ENCODE measurements around the gene KLF5.

DNA sequence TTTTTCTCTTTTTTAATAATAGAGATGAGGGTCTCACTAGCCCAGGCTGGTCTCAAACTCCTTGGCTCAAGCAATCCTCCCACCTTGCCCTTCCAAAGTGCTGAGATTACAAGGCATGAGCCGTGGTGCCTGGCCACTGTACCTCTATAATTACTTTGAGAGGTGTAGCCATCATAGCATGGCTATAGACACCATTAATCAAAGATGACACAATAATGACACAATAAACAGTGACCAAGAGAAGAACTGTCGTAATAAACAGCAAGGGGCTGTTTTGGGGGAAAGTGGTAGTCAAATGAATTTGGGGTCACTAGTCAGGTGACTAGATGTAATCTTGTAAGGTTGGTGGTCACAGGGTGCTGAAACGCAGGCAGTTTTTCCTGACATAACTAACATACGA is 30.4 kb downstream of the KLF5 start:
- TF ChIP-seq POLR2A (IDR thresholded peaks at IDR 0.05) (no peak), EP300 (IDR thresholded peaks at IDR 0.05) (no peak)
- TF ChIP-seq, protein P1, sequence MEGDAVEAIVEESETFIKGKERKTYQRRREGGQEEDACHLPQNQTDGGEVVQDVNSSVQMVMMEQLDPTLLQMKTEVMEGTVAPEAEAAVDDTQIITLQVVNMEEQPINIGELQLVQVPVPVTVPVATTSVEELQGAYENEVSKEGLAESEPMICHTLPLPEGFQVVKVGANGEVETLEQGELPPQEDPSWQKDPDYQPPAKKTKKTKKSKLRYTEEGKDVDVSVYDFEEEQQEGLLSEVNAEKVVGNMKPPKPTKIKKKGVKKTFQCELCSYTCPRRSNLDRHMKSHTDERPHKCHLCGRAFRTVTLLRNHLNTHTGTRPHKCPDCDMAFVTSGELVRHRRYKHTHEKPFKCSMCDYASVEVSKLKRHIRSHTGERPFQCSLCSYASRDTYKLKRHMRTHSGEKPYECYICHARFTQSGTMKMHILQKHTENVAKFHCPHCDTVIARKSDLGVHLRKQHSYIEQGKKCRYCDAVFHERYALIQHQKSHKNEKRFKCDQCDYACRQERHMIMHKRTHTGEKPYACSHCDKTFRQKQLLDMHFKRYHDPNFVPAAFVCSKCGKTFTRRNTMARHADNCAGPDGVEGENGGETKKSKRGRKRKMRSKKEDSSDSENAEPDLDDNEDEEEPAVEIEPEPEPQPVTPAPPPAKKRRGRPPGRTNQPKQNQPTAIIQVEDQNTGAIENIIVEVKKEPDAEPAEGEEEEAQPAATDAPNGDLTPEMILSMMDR (IDR thresholded peaks at IDR 0.05) = no peak

Data from ovary (tissue), 3 donors.